AML-193 (cell line): ENCODE data around the gene ERRFI1.
A peak's percentile ranks its signal among the peaks of the same experiment; 100 is the strongest.

Source experiments
- DNase-seq, 2 experiments: peaks; one replicate each; lab custom pipeline; 2025; lab: John Stamatoyannopoulos, UW

Gene ERRFI1

GRCh38 chr1:8003438-8004112 is 22.5 kb downstream of the ERRFI1 start:
- no peak for DNase-seq

GRCh38 chr1:8002921-8003320 is 23.2 kb downstream of the ERRFI1 start:
- DNase-seq: no peak

- no peak for DNase-seq
These were observed 23.7 kb downstream of the ERRFI1 start for GRCh38 chr1:8002329-8002910.

GRCh38 chr1:7995437-7995836 is 30.7 kb downstream of the ERRFI1 start:
- DNase-seq: no peak

GRCh38 chr1:7994827-7995226 is 31.3 kb downstream of the ERRFI1 start:
- no peak for DNase-seq

- DNase-seq: no peak
These were observed 32.3 kb downstream of the ERRFI1 start for GRCh38 chr1:7993593-7994479.

GRCh38 chr1:7992885-7993284 is 33.2 kb downstream of the ERRFI1 start:
- DNase-seq: no peak

- DNase-seq: no peak
These were observed 34.3 kb downstream of the ERRFI1 start for GRCh38 chr1:7991504-7992440.

GRCh38 chr1:7989762-7990428 is 36.2 kb downstream of the ERRFI1 start:
- DNase-seq: no peak

- DNase-seq: no peak
These were observed 37.5 kb downstream of the ERRFI1 start for GRCh38 chr1:7988576-7988975.

- no peak for DNase-seq
These were observed 38.6 kb downstream of the ERRFI1 start for GRCh38 chr1:7987528-7987927.

- DNase-seq: no peak
These were observed 40.1 kb downstream of the ERRFI1 start for GRCh38 chr1:7985851-7986612.

- no peak for DNase-seq
These were observed 41.3 kb downstream of the ERRFI1 start for GRCh38 chr1:7984811-7985210.

- no peak for DNase-seq
These were observed 42.9 kb downstream of the ERRFI1 start for GRCh38 chr1:7983086-7983778.

GRCh38 chr1:7980984-7981383 is 45.1 kb downstream of the ERRFI1 start:
- DNase-seq: no peak

- peak; percentile 33 to 42 for DNase-seq
These were observed 50.8 kb downstream of the ERRFI1 start for GRCh38 chr1:7975212-7975865.

- DNase-seq: no peak
These were observed 53.0 kb downstream of the ERRFI1 start for GRCh38 chr1:7973086-7973485.

- DNase-seq: no peak
These were observed 53.8 kb downstream of the ERRFI1 start for GRCh38 chr1:7972285-7972684.

GRCh38 chr1:7971024-7971423 is 55.1 kb downstream of the ERRFI1 start:
- no peak for DNase-seq
